HG03432 (cell line): ENCODE data around the gene ACMSD.
"Not testable (repeated sequence)": the region's sequence is repeated elsewhere in the genome, so short reads cannot be mapped to it uniquely, and the experiment has no call there.

ENCODE experiments used
- ATAC-seq: cut with Tn5 transposase; IDR thresholded peaks from one replicate; pipeline ENCODE4 v1.9.1; 2021; ENCODE audit warnings: mild to moderate bottlenecking, moderate library complexity; ENCODE audit not compliant: unreplicated experiment

Gene ACMSD

GRCh38 chr2:134838143-134838620 lies at the start of gene ACMSD:
Gene ACMSD (plus strand): TSS chr2:134838616. CDS start chr2:134838683, 67 bp downstream.
- ATAC-seq = no peak

GRCh38 chr2:134790487-134790886 lies 47.9 kb upstream of the ACMSD start:
- ATAC-seq = no peak

- no peak for ATAC-seq
These were observed 46.8 kb upstream of the ACMSD start for GRCh38 chr2:134791616-134792015.

GRCh38 chr2:134792186-134792585 lies 46.2 kb upstream of the ACMSD start:
- ATAC-seq = no peak

GRCh38 chr2:134795765-134796164 lies 42.7 kb upstream of the ACMSD start:
- ATAC-seq = no peak

GRCh38 chr2:134796373-134796772 lies 42.0 kb upstream of the ACMSD start:
- no peak for ATAC-seq

- no peak for ATAC-seq
These were observed 38.5 kb upstream of the ACMSD start for GRCh38 chr2:134799936-134800335.

- no peak for ATAC-seq
These were observed 38.1 kb upstream of the ACMSD start for GRCh38 chr2:134800341-134800740.

GRCh38 chr2:134803609-134804405 lies 34.6 kb upstream of the ACMSD start:
- not testable (repeated sequence) for ATAC-seq

GRCh38 chr2:134815741-134816140 lies 22.7 kb upstream of the ACMSD start:
- ATAC-seq = no peak

- ATAC-seq = no peak
These were observed 20.1 kb upstream of the ACMSD start for GRCh38 chr2:134818321-134818720.

GRCh38 chr2:134819334-134819733 lies 19.1 kb upstream of the ACMSD start:
- ATAC-seq = no peak

GRCh38 chr2:134823431-134823830 lies 15.0 kb upstream of the ACMSD start:
- ATAC-seq = no peak

GRCh38 chr2:134823832-134824231 lies 14.6 kb upstream of the ACMSD start:
- no peak for ATAC-seq

GRCh38 chr2:134825716-134826115 lies 12.7 kb upstream of the ACMSD start:
- not testable (repeated sequence) for ATAC-seq

GRCh38 chr2:134835471-134835870 lies 2.9 kb upstream of the ACMSD start:
- no peak for ATAC-seq

GRCh38 chr2:134836986-134837385 lies 1.4 kb upstream of the ACMSD start:
- ATAC-seq = no peak

- peak; percentile 40 for ATAC-seq
These were observed 1.2 kb downstream of the ACMSD start for GRCh38 chr2:134839649-134840048.

GRCh38 chr2:134842930-134843490 lies 4.6 kb downstream of the ACMSD start:
- no peak for ATAC-seq

- no peak for ATAC-seq
These were observed 5.6 kb downstream of the ACMSD start for GRCh38 chr2:134843968-134844367.

- ATAC-seq = no peak
These were observed 6.6 kb downstream of the ACMSD start for GRCh38 chr2:134845028-134845427.

GRCh38 chr2:134845719-134846118 lies 7.3 kb downstream of the ACMSD start:
- ATAC-seq = no peak
